ENCODE measurements around the gene F11R. TPM values are rescaled to one million over a fixed set of nuclear protein-coding genes. Genes with fewer than 3 reads are reported as not detected.

The F11R gene
- total and polyA plus RNA-seq, 9 donors: 14.8 to 68.5 (median 34.9) TPM

GRCh38 chr1:161054232-161054631 lies 33.3 kb upstream of the F11R start:
- no peaks in the 10 kb centered on the region for H3K9me3 ChIP-seq
- intact Hi-C loops (cut with DNase I): no loop called here
- H3K4me3 ChIP-seq: no peak overlapping the region
- WGBS, 3 donors: 79 to 82% (median 79%) methylated on average over 3 to 4 of the region's 4 CpGs
- H3K27me3 ChIP-seq: no peaks in the 10 kb centered on the region
- no peak for DNase-seq
- H3K36me3 ChIP-seq: no peaks in the 10 kb centered on the region
- no peak overlapping the region for H3K27ac ChIP-seq
- no peak for TF ChIP-seq CTCF (IDR thresholded peaks at IDR 0.05)
- TF ChIP-seq POLR2A (IDR thresholded peaks at IDR 0.05): no peak
- no peak for TF ChIP-seq EP300 (IDR thresholded peaks at IDR 0.05)
- no peaks in the 10 kb centered on the region for H3K4me1 ChIP-seq (ENCODE audit: insufficient read depth)

GRCh38 chr1:161052899-161053298 lies 31.9 kb upstream of the F11R start:
- H3K4me1 ChIP-seq (ENCODE audit: insufficient read depth): no peaks in the 10 kb centered on the region
- H3K4me3 ChIP-seq: no peak overlapping the region
- intact Hi-C loops (cut with DNase I): no loop called here
- TF ChIP-seq CTCF (IDR thresholded peaks at IDR 0.05) (no peak), POLR2A (IDR thresholded peaks at IDR 0.05) (no peak), EP300 (IDR thresholded peaks at IDR 0.05) (no peak)
- no peak for DNase-seq
- H3K36me3 ChIP-seq: no peaks in the 10 kb centered on the region
- H3K27me3 ChIP-seq: no peaks in the 10 kb centered on the region
- WGBS, 3 donors: 61 to 70% (median 69%) methylated on average over 3 of the region's 3 CpGs
- H3K9me3 ChIP-seq: peaks cover 0 to 4% of the 10 kb centered on the region in 2 donors
- H3K27ac ChIP-seq: no peak overlapping the region

GRCh38 chr1:161051219-161051618 lies 30.3 kb upstream of the F11R start:
- Histone ChIP-seq H3K27ac (no peak overlapping the region), H3K4me3 (no peak overlapping the region), H3K27me3 (no peaks in the 10 kb centered on the region), H3K9me3 (peaks cover 0 to 9% of the 10 kb centered on the region in 2 donors), H3K4me1 (ENCODE audit: insufficient read depth) (no peaks in the 10 kb centered on the region), H3K36me3 (no peaks in the 10 kb centered on the region)
- no peak for TF ChIP-seq POLR2A (IDR thresholded peaks at IDR 0.05)
- no peak for TF ChIP-seq CTCF (IDR thresholded peaks at IDR 0.05)
- no peak for TF ChIP-seq EP300 (IDR thresholded peaks at IDR 0.05)
- 84 to 87% (median 85%) methylated on average over 10 of the region's 10 CpGs for WGBS, 3 donors
- intact Hi-C loops (cut with DNase I): no loop called here
- DNase-seq: no peak

DNA sequence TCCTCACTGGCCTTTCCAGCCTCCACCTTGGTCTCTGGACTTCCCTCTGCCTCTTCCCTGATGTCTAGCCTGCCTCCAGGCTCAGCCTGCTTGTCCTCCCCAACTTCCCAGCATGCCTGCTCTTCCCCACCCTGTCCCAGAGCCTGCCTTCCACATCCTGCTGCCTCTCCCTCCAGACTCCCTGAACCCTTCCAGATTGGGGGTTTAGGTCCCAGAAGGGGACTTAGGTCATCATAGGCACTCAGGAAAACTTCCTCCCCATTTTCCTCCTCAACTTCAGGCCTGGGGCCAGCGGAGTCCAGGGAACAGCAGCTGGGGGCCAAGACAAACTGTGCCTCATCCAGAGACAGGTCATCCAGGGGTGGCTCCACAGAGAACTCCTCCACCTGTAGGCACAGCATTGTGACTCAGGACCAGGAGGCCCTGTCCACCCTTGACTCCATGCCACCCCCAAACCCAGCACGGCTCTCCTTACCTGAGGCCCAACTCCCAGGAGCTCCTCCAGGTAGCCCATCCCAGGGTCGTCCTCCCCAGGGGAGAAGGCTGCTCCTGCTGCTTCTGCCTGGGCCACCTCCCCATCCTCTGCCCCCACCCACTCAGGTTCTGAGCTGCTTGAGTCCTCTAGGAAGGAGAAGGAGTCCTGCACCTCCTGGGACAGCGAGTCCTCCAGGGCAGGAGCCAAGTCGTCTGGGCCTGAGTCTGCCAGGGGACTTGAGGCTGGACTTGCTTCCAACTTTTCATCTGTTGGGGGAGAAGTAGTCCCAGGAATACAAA lies 28.2 kb upstream of the F11R start:
- peaks cover 0 to 9% of the 10 kb centered on the region in 2 donors for H3K9me3 ChIP-seq
- no peaks in the 10 kb centered on the region for H3K36me3 ChIP-seq
- no peak for TF ChIP-seq CTCF (IDR thresholded peaks at IDR 0.05)
- no peak for TF ChIP-seq EP300 (IDR thresholded peaks at IDR 0.05)
- no peak for TF ChIP-seq POLR2A (IDR thresholded peaks at IDR 0.05)
- H3K27me3 ChIP-seq: no peaks in the 10 kb centered on the region
- WGBS, 3 donors: 88 to 93% (median 91%) methylated on average over 5 of the region's 5 CpGs
- intact Hi-C loops (cut with DNase I): loop anchor here in 2 of 4 donors (10.0 kb wide), 1 partner anchor 46 kb away; the partner anchor contains the start of gene KLHDC9 (in 2 of the 2)
- H3K4me3 ChIP-seq: no peak overlapping the region
- H3K4me1 ChIP-seq (ENCODE audit: insufficient read depth): peaks cover under 1% of the 10 kb centered on the region
- no peak for DNase-seq
- no peak overlapping the region for H3K27ac ChIP-seq
